Cardiac muscle cell (in vitro differentiated cells and primary cell): ENCODE measurements around the gene CDKN1B. TPM values are rescaled to one million over a fixed set of nuclear protein-coding genes. Genes with fewer than 3 reads are reported as not detected.

Source experiments
- DNase-seq, 2 donors: peaks; one replicate each; pipeline versions ENCODE4 v3.0.0 to v3.0.0-alpha.2; 2010 to 2017; ENCODE audit warnings: low read depth in 1 of 2, low spot score in 1 of 2
- H3K27ac ChIP-seq: fragments of 200-600 bp; sonication (generic); 2 replicates; pipeline ENCODE4 v1.5.1; 2016
- H3K27me3 ChIP-seq: fragments of 200-600 bp; sonication (generic); 2 replicates; pipeline ENCODE4 v1.6.0; 2016; ENCODE audit warnings: control low read depth
- H3K36me3 ChIP-seq: fragments of 200-600 bp; sonication (generic); 2 replicates; pipeline ENCODE4 v1.5.1; 2016; ENCODE audit warnings: control low read depth
- H3K4me1 ChIP-seq: fragments of 200-600 bp; sonication (generic); 2 replicates; pipeline ENCODE4 v1.8.1; 2017; ENCODE audit warnings: low read depth, mild to moderate bottlenecking, mixed run types
- H3K4me3 ChIP-seq: fragments of 200-600 bp; sonication (generic); 2 replicates; pipeline ENCODE4 v1.5.1; 2016; ENCODE audit warnings: mild to moderate bottlenecking
- H3K9me3 ChIP-seq: fragments of 200-600 bp; sonication (generic); 2 replicates; pipeline ENCODE4 v1.5.1; 2017; ENCODE audit warnings: low read depth, mild to moderate bottlenecking, control low read depth
- polyA plus RNA-seq: library from polyadenylated mRNA; unstranded; fragments of >200 nt; fragmentation: Nextera tagmentation; extraction: Ambion mirVana; gene quantifications from 2 replicates; pipeline ENCODE4 v1.2.1, GENCODE V29; 2016
- total RNA-seq: library from RNA; depleted of rRNA; stranded (reverse); fragments of >200 nt; gene quantifications from 2 replicates; pipeline ENCODE4 v1.2.3, GENCODE V29; 2016
- TF ChIP-seq, protein P1 (sequence below): IDR thresholded peaks from 2 replicates; pipeline ENCODE4 v1.5.1; 2012; ENCODE audit warnings: low read depth, mild to moderate bottlenecking, low read length

The CDKN1B gene
- total RNA-seq (63.9 and 90.4 TPM in 2 replicates), polyA plus RNA-seq (5.8 and 15.2 TPM in 2 replicates)

DNA sequence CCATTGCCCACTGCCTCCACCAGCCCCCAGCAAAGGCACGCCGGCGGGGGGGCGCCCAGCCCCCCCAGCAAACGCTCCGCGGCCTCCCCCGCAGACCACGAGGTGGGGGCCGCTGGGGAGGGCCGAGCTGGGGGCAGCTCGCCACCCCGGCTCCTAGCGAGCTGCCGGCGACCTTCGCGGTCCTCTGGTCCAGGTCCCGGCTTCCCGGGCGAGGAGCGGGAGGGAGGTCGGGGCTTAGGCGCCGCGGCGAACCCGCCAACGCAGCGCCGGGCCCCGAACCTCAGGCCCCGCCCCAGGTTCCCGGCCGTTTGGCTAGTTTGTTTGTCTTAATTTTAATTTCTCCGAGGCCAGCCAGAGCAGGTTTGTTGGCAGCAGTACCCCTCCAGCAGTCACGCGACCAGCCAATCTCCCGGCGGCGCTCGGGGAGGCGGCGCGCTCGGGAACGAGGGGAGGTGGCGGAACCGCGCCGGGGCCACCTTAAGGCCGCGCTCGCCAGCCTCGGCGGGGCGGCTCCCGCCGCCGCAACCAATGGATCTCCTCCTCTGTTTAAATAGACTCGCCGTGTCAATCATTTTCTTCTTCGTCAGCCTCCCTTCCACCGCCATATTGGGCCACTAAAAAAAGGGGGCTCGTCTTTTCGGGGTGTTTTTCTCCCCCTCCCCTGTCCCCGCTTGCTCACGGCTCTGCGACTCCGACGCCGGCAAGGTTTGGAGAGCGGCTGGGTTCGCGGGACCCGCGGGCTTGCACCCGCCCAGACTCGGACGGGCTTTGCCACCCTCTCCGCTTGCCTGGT is at the start of gene CDKN1B:
CDKN1B (plus strand) TSS at position 576 of the 793 bp plus-strand sequence. CDS start 472 bp downstream, outside the sequence.
- no peaks in the 10 kb centered on the region for H3K9me3 ChIP-seq
- H3K27me3 ChIP-seq, result no peaks in the 10 kb centered on the region
- H3K4me1 ChIP-seq, result peaks cover 40% of the 10 kb centered on the region
- H3K36me3 ChIP-seq, result peaks cover 30% of the 10 kb centered on the region
- H3K4me3 ChIP-seq, result peak within 1 kb of the TSS; percentile 98
- peak; percentile 94 to 98 for DNase-seq
- H3K27ac ChIP-seq, result peak within 1 kb of the TSS; percentile 84
- TF ChIP-seq, protein P1, sequence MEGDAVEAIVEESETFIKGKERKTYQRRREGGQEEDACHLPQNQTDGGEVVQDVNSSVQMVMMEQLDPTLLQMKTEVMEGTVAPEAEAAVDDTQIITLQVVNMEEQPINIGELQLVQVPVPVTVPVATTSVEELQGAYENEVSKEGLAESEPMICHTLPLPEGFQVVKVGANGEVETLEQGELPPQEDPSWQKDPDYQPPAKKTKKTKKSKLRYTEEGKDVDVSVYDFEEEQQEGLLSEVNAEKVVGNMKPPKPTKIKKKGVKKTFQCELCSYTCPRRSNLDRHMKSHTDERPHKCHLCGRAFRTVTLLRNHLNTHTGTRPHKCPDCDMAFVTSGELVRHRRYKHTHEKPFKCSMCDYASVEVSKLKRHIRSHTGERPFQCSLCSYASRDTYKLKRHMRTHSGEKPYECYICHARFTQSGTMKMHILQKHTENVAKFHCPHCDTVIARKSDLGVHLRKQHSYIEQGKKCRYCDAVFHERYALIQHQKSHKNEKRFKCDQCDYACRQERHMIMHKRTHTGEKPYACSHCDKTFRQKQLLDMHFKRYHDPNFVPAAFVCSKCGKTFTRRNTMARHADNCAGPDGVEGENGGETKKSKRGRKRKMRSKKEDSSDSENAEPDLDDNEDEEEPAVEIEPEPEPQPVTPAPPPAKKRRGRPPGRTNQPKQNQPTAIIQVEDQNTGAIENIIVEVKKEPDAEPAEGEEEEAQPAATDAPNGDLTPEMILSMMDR, result no peak

DNA sequence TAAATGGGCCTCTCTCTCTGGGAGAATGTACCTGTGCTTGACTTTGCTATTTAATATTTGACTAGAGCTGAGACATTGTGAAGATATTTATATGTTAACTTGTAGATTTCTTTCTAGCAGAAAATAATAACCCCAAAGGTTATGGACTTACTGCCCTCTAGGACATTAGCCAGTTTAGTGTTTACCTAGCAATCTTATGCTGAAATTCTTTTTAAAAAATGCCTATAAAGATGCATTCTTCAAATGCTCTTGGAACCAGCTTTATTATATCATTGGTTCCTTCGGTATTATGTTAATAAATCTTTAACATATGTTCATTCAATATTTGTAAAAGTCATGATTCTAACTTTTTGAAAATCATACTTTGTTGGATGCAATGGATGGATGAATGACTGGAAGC is 49.2 kb upstream of the CDKN1B start:
- Histone ChIP-seq H3K9me3 (no peaks in the 10 kb centered on the region), H3K4me1 (no peaks in the 10 kb centered on the region), H3K36me3 (no peaks in the 10 kb centered on the region), H3K27ac (no peak overlapping the region), H3K4me3 (no peak overlapping the region), H3K27me3 (no peaks in the 10 kb centered on the region)
- TF ChIP-seq, protein P1, result no peak
- DNase-seq, result no peak

DNA sequence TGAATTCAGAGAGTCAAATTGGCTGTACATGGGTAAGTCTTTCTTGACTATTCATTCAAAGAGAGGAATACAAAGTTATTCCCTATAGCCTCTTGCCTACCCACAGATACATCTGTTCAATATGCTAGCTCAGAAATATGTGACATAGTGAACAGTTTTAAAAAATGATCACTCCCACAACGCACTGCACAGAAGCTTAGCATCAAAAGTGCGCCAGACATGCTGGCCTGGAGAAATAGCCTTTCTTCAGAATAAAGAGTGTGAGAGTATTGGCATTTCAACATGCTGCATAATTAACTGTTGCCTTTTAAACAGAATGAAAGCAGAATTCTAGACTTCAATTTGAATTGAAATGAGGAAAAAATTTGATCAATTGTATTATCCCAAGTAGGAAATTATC is 48.1 kb upstream of the CDKN1B start:
- Histone ChIP-seq H3K27ac (no peak overlapping the region), H3K4me1 (no peaks in the 10 kb centered on the region), H3K4me3 (no peak overlapping the region), H3K27me3 (no peaks in the 10 kb centered on the region), H3K9me3 (no peaks in the 10 kb centered on the region), H3K36me3 (no peaks in the 10 kb centered on the region)
- no peak for DNase-seq
- TF ChIP-seq, protein P1, result no peak

DNA sequence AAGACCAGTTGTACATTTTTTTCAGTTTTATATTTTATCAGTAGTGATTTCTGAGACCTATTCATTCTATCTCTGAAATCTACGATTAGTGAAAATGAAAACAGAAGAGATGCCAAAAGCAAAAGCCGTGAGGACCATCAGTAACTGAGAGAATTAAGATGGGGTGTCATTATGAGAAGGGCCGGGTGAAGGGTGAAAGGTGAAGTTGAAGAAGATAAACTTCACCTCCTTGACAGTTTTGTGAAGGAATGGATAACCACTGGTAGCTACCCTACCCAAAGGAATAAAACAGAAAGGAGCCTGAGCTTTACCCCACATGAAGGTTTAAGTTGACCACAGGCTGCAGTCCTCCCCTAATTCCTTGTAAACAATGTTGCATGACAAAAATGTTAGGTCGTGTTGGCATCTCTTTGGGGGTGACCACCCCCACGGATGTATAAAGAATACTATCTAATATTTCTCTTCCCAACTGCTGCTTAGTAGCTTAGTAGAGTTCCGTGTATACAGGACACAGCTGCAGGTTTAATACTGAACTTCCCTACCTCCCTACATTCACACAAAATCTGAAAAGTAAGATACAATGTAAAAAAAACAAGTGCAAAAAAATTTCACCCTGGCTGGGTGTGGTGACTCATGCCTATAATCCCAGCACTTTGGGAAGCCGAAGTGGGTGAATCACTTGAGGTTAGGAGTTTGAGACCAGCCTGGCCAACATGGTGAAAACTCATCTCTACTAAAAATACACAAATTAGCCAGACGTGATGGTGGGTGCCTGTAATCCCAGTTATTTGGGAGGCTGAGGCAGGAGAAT is 45.1 kb upstream of the CDKN1B start:
- no peaks in the 10 kb centered on the region for H3K36me3 ChIP-seq
- H3K4me1 ChIP-seq, result no peaks in the 10 kb centered on the region
- peak in 1 of 2 donors; percentile 10 for DNase-seq
- H3K9me3 ChIP-seq, result no peaks in the 10 kb centered on the region
- no peak overlapping the region for H3K27ac ChIP-seq
- TF ChIP-seq, protein P1, result no peak
- H3K4me3 ChIP-seq, result no peak overlapping the region
- no peaks in the 10 kb centered on the region for H3K27me3 ChIP-seq

DNA sequence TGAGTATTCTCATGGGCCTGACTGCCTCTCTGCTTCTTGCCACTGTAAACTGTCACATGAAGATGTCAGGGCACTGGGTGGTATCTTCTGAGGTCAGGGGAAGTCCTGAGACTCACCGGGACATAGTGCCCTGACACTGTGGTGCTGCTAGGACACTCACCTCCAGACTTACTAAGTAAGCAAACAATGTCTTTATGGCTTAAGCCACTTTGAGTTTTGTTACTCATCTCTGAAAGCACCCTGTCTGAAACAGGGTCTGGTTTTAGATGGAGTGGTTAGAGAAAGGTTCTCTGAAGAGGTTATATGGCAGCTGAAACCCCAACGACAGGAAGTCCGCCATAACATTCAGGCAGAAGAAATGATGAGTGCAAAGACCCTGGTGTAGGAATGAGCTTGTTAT is 43.9 kb upstream of the CDKN1B start:
- TF ChIP-seq, protein P1, result no peak

More for the DNA sequence above, 43.9 kb upstream of the CDKN1B start:
- Histone ChIP-seq H3K27me3 (no peaks in the 10 kb centered on the region), H3K4me3 (no peak overlapping the region), H3K4me1 (no peaks in the 10 kb centered on the region), H3K36me3 (no peaks in the 10 kb centered on the region), H3K27ac (no peak overlapping the region), H3K9me3 (no peaks in the 10 kb centered on the region)
- no peak for DNase-seq
